Effector memory CD8-positive, alpha-beta T cell (primary cell): ENCODE measurements around the gene UBE2E3.
"Not testable (repeated sequence)": the region's sequence is repeated elsewhere in the genome, so short reads cannot be mapped to it uniquely, and the experiment has no call there.

Source experiments
- ATAC-seq: fragments of 150-1000 bp; cut with Tn5 transposase; replicated peaks from 2 replicates; pipeline ENCODE4 v1.10.0; 2021; ENCODE audit warnings: mild to moderate bottlenecking, moderate library complexity
- DNase-seq, 3 experiments: peaks; one replicate each; pipeline ENCODE4 v3.0.0; 2021
- H3K27ac Mint-ChIP-seq, 2 donors: one replicate each; pipeline ENCODE4 v1.8.0; 2022; ENCODE audit warnings: mild to moderate bottlenecking in 2 of 2, mixed read lengths in 2 of 2, moderate library complexity in 2 of 2
- H3K27me3 Mint-ChIP-seq, 2 donors: one replicate each; pipeline ENCODE4 v1.8.0; 2022; ENCODE audit warnings: mixed read lengths in 2 of 2
- H3K36me3 Mint-ChIP-seq: one replicate; pipeline ENCODE4 v1.8.0; 2022; ENCODE audit warnings: mild to moderate bottlenecking, moderate library complexity, mixed read lengths; ENCODE audit not compliant: insufficient read depth
- H3K4me1 Mint-ChIP-seq, 2 donors: one replicate each; pipeline ENCODE4 v1.8.0; 2022; ENCODE audit warnings: low read depth in 2 of 2, mixed read lengths in 2 of 2
- H3K4me3 Mint-ChIP-seq, 2 donors: one replicate each; pipeline ENCODE4 v1.8.0; 2022; ENCODE audit warnings: mild to moderate bottlenecking in 2 of 2, mixed read lengths in 2 of 2, moderate library complexity in 2 of 2
- H3K9me3 Mint-ChIP-seq, 2 donors: one replicate each; pipeline ENCODE4 v1.8.0; 2022; ENCODE audit warnings: mixed read lengths in 2 of 2
- total RNA-seq, 9 experiments: gene quantifications; one replicate each; lab custom pipeline; 2026; lab: John Stamatoyannopoulos, UW

The UBE2E3 gene
- 13.4 to 22.1 (median 18.0) reads per million in 9 experiments for total RNA-seq

- peak within 1 kb of the TSS; percentile 97 to 98 for H3K4me3 Mint-ChIP-seq
- H3K9me3 Mint-ChIP-seq = no peaks in the 10 kb centered on the region
- peaks cover 11% of the 10 kb centered on the region for H3K36me3 Mint-ChIP-seq
- peaks cover 19 to 45% of the 10 kb centered on the region in 2 donors for H3K4me1 Mint-ChIP-seq
- ATAC-seq (peak; percentile 75), DNase-seq (peak; percentile 77 to 83 (median 78))
- H3K27ac Mint-ChIP-seq = peak within 1 kb of the TSS; percentile 95 to 97
- no peaks in the 10 kb centered on the region for H3K27me3 Mint-ChIP-seq
These were observed at the start of gene UBE2E3 for GRCh38 chr2:180980106-180980942. TSS of gene UBE2E3 (plus strand) at chr2:180980605. CDS start at chr2:180982043, 1,438 bp downstream.

- ATAC-seq (no peak), DNase-seq (no peak)
- H3K27ac Mint-ChIP-seq = no peak overlapping the region
- no peaks in the 10 kb centered on the region for H3K9me3 Mint-ChIP-seq
- H3K4me3 Mint-ChIP-seq = no peak overlapping the region
- no peaks in the 10 kb centered on the region for H3K27me3 Mint-ChIP-seq
- no peaks in the 10 kb centered on the region for H3K36me3 Mint-ChIP-seq
- no peaks in the 10 kb centered on the region for H3K4me1 Mint-ChIP-seq
These were observed 48.6 kb upstream of the UBE2E3 start for GRCh38 chr2:180931841-180932240.

DNA sequence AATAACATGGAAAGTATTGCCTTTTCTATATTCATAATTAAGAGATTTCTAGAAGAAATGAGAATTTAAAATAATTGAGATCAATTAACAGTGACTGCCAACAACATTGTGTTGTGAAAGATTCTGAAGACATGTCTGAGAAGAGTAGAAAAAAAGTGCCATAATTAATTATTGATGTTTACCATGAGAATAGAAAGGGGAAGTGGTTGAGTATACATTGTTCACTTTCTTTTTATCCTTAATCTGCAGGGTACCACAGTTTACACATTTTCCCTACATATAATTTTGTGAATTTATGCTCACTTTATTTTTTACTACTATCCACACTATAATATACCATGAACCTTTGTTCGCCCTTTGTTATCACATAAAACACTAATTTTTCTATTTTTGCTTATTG is 47.1 kb upstream of the UBE2E3 start:
- Mint-ChIP-seq H3K4me3 (no peak overlapping the region), H3K27ac (no peak overlapping the region), H3K36me3 (no peaks in the 10 kb centered on the region), H3K4me1 (peaks cover 8 to 12% of the 10 kb centered on the region in 2 donors), H3K9me3 (no peaks in the 10 kb centered on the region), H3K27me3 (no peaks in the 10 kb centered on the region)
- ATAC-seq (no peak), DNase-seq (no peak)

DNA sequence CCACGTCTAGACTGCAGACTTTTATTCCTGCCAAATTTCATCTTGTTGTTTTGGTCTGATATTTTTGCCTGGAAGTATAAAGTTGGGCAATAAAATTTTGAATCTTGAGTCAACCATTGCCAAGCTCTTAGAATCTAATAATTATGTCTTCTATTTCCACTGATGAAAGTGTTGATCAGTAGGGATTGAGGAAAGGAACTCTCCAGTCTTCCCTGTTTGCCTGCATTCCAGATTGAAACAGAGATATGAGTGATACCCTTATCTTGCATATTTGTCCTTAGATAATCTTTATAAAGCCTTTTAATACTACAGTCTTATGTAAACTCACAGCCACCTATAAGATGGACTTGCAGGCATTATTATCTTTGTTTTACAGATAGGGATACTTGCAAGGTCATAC is 45.5 kb upstream of the UBE2E3 start:
- Mint-ChIP-seq H3K9me3 (no peaks in the 10 kb centered on the region), H3K27ac (no peak overlapping the region), H3K27me3 (no peaks in the 10 kb centered on the region), H3K4me3 (no peak overlapping the region), H3K36me3 (no peaks in the 10 kb centered on the region), H3K4me1 (peaks cover 10 to 23% of the 10 kb centered on the region in 2 donors)
- no peak for ATAC-seq
- no peak for DNase-seq

DNA sequence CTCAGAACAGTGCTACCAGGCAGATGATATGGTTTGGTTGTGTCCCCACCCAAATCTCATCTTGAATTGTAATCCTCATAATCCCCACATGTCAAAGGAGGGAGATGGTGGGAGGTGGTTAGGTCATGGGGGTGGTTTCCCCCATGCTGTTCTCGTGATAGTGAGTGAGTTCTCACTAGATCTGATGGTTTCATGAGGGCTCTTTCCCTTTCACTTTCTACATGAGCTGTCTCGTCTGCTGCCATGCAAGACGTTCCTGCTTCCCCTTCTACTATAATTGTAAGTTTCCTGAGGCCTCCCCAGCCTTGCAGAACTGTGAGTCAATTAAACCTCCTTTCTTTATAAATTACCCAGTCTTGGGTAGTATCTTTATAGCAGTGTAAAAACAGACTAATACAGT is 42.9 kb upstream of the UBE2E3 start:
- Mint-ChIP-seq H3K27ac (peak overlapping the region; percentile 72 to 74), H3K4me3 (peak overlapping the region; percentile 55 to 65)
- DNase-seq = peak; percentile 1 to 21 (median 12)

GRCh38 chr2:180938451-180938850 is 42.0 kb upstream of the UBE2E3 start:
- H3K9me3 Mint-ChIP-seq = no peaks in the 10 kb centered on the region
- H3K27me3 Mint-ChIP-seq = no peaks in the 10 kb centered on the region
- DNase-seq (no peak), ATAC-seq (no peak)
- peak overlapping the region in 1 of 2 donors; percentile 74 for H3K27ac Mint-ChIP-seq
- peak overlapping the region in 1 of 2 donors; percentile 65 for H3K4me3 Mint-ChIP-seq
- no peaks in the 10 kb centered on the region for H3K36me3 Mint-ChIP-seq
- H3K4me1 Mint-ChIP-seq = peaks cover 10 to 23% of the 10 kb centered on the region in 2 donors

More for the DNA sequence above, 42.9 kb upstream of the UBE2E3 start:
- peak; percentile 96 for ATAC-seq
- H3K4me1 Mint-ChIP-seq = peaks cover 10 to 23% of the 10 kb centered on the region in 2 donors
- not testable (repeated sequence) for H3K36me3 Mint-ChIP-seq, H3K9me3 Mint-ChIP-seq, H3K27me3 Mint-ChIP-seq

- no peak overlapping the region for H3K4me3 Mint-ChIP-seq
- no peak for ATAC-seq
- peaks cover 0 to 12% of the 10 kb centered on the region in 2 donors for H3K27me3 Mint-ChIP-seq
- no peaks in the 10 kb centered on the region for H3K36me3 Mint-ChIP-seq
- H3K9me3 Mint-ChIP-seq = no peaks in the 10 kb centered on the region
- no peak for DNase-seq
- H3K4me1 Mint-ChIP-seq = peaks cover 2 to 12% of the 10 kb centered on the region in 2 donors
- H3K27ac Mint-ChIP-seq = no peak overlapping the region
These were observed 37.1 kb upstream of the UBE2E3 start for GRCh38 chr2:180943275-180943674.

DNA sequence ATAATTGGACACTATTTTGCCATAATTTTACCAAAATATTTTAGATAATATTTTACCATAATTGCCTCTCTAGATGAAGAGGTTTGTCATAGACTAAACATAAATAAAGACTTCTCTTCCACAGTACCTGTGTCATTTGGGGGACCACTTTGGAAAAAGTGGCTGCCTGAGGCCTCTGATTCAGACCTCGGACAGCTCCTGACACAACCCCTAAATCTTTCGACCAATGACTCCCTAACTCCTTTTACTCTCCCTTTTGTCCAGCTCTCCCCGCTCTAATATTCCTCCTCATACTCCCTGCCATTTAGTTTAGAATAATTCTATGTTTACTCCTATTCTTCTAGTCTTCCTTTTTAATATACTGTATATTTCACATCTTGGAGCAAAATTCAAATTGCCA is 36.0 kb upstream of the UBE2E3 start:
- H3K4me3 Mint-ChIP-seq = no peak overlapping the region
- no peak overlapping the region for H3K27ac Mint-ChIP-seq
- ATAC-seq = no peak
- DNase-seq = no peak
- H3K36me3 Mint-ChIP-seq = no peaks in the 10 kb centered on the region
- H3K4me1 Mint-ChIP-seq = peaks cover 0 to 3% of the 10 kb centered on the region in 2 donors
- H3K27me3 Mint-ChIP-seq = peaks cover 0 to 12% of the 10 kb centered on the region in 2 donors
- no peaks in the 10 kb centered on the region for H3K9me3 Mint-ChIP-seq

GRCh38 chr2:180947208-180947689 is 33.2 kb upstream of the UBE2E3 start:
- no peak overlapping the region for H3K4me3 Mint-ChIP-seq
- H3K27ac Mint-ChIP-seq = no peak overlapping the region
- no peaks in the 10 kb centered on the region for H3K4me1 Mint-ChIP-seq
- no peaks in the 10 kb centered on the region for H3K36me3 Mint-ChIP-seq
- DNase-seq (no peak), ATAC-seq (no peak)
- peaks cover 10 to 31% of the 10 kb centered on the region in 2 donors for H3K27me3 Mint-ChIP-seq
- H3K9me3 Mint-ChIP-seq = no peaks in the 10 kb centered on the region

GRCh38 chr2:180949896-180950295 is 30.5 kb upstream of the UBE2E3 start:
- no peaks in the 10 kb centered on the region for H3K9me3 Mint-ChIP-seq
- peaks cover 18 to 42% of the 10 kb centered on the region in 2 donors for H3K27me3 Mint-ChIP-seq
- no peak overlapping the region for H3K4me3 Mint-ChIP-seq
- H3K36me3 Mint-ChIP-seq = peaks cover 2% of the 10 kb centered on the region
- H3K27ac Mint-ChIP-seq = no peak overlapping the region
- ATAC-seq (no peak), DNase-seq (no peak)
- no peaks in the 10 kb centered on the region for H3K4me1 Mint-ChIP-seq

DNA sequence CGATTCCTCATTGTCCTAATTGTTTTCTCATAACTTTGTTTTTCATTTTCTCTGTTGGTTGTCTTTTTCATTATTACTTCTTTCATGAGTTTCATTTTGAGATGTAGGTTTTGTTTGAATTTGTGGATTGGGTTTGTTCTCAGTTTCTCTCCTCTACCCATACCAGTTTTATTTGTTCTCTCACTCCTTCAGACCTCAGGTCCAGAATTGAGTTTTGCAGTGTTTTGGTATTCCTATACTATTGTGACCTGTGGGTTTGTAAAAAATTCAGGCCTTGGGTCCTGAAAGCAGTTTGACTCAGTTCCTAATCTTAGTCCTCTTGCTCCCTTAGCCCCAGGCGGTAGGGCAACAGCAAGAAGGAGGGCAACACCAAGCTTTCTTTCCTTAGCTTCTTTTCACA is 28.3 kb upstream of the UBE2E3 start:
- H3K27ac Mint-ChIP-seq = no peak overlapping the region
- peaks cover 2% of the 10 kb centered on the region for H3K36me3 Mint-ChIP-seq
- no peak for DNase-seq
- ATAC-seq = no peak
- H3K4me1 Mint-ChIP-seq = no peaks in the 10 kb centered on the region
- no peaks in the 10 kb centered on the region for H3K9me3 Mint-ChIP-seq
- peaks cover 18 to 37% of the 10 kb centered on the region in 2 donors for H3K27me3 Mint-ChIP-seq
- H3K4me3 Mint-ChIP-seq = no peak overlapping the region

DNA sequence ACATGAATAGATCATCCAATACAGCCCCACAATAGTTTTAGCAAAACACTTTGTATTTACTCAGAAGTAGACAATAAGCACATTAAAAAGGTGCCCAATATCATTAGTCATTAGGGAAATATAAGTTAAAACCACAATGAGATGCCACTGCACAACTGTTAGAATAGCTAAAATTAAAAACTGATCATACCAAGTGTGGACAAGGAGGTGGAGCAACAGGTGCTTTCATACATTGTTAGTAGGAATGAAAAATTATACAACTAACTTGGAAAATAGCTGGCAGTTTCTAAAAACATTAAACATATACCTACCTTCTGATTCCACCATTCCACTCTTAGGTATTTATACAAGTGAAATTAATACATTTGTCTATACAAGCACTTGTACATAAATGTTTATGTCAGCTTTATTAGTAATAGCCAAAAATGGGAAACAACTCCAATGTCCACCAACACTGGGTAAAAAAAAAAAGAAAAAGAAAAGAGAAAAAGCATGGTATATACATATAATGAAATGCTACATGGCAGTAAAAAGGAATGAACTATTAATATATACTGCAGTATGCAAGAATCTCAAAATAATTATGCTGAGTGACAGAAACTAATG is 27.6 kb upstream of the UBE2E3 start:
- Mint-ChIP-seq H3K36me3 (peaks cover 2% of the 10 kb centered on the region), H3K4me1 (no peaks in the 10 kb centered on the region), H3K27me3 (peaks cover 26 to 41% of the 10 kb centered on the region in 2 donors), H3K4me3 (no peak overlapping the region), H3K27ac (no peak overlapping the region), H3K9me3 (no peaks in the 10 kb centered on the region)
- ATAC-seq = no peak
- DNase-seq = no peak

DNA sequence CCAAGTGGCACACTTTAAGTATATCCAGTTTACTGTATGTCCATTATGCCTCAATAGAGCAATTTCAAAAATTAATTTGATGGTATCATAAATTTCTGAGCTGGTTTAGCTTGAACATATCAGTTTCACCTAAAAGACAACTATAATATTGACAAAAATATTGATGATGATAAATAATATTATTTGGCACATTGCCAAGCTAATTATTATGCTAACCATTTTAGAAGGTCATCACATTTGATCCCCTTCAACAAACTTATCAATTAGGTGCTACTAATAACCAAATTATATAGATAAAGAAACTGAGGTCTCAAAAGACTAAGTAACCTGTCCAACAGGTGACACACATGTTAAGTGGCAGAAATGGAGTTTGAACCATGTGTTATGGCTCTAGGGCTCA is 26.9 kb upstream of the UBE2E3 start:
- Mint-ChIP-seq H3K4me3 (no peak overlapping the region), H3K27me3 (peaks cover 30 to 47% of the 10 kb centered on the region in 2 donors), H3K36me3 (peaks cover 2% of the 10 kb centered on the region), H3K9me3 (no peaks in the 10 kb centered on the region), H3K4me1 (no peaks in the 10 kb centered on the region), H3K27ac (no peak overlapping the region)
- ATAC-seq (no peak), DNase-seq (no peak)

GRCh38 chr2:180955101-180955500 is 25.3 kb upstream of the UBE2E3 start:
- H3K36me3 Mint-ChIP-seq = peaks cover 2% of the 10 kb centered on the region
- H3K4me1 Mint-ChIP-seq = no peaks in the 10 kb centered on the region
- H3K27me3 Mint-ChIP-seq = peaks cover 32 to 42% of the 10 kb centered on the region in 2 donors
- H3K27ac Mint-ChIP-seq = no peak overlapping the region
- DNase-seq (no peak), ATAC-seq (no peak)
- no peaks in the 10 kb centered on the region for H3K9me3 Mint-ChIP-seq
- no peak overlapping the region for H3K4me3 Mint-ChIP-seq
